Glutamatergic neuron (in vitro differentiated cells): ENCODE results near the gene BAIAP2L1. TPM values are rescaled to one million over a fixed set of nuclear protein-coding genes. Genes with fewer than 3 reads are reported as not detected.

Experiments used
- DNase-seq: peaks from one replicate; pipeline ENCODE4 v3.0.0; 2022
- H3K27ac Mint-ChIP-seq: one replicate; pipeline ENCODE4 v1.8.0; 2020; ENCODE audit warnings: mild to moderate bottlenecking, mixed read lengths, inconsistent platforms; ENCODE audit not compliant: unreplicated experiment
- H3K27me3 Mint-ChIP-seq: one replicate; pipeline ENCODE4 v1.8.0; 2020; ENCODE audit warnings: mild to moderate bottlenecking, moderate library complexity, mixed read lengths, inconsistent platforms; ENCODE audit not compliant: unreplicated experiment
- H3K36me3 Mint-ChIP-seq: one replicate; pipeline ENCODE4 v1.8.0; 2020; ENCODE audit warnings: mild to moderate bottlenecking, mixed read lengths, inconsistent platforms; ENCODE audit not compliant: unreplicated experiment
- H3K4me1 Mint-ChIP-seq: one replicate; pipeline ENCODE4 v1.8.0; 2020; ENCODE audit warnings: mild to moderate bottlenecking, low read depth, mixed read lengths, inconsistent platforms; ENCODE audit not compliant: unreplicated experiment
- H3K4me3 Mint-ChIP-seq: one replicate; pipeline ENCODE4 v1.8.0; 2020; ENCODE audit warnings: mild to moderate bottlenecking, mixed read lengths, inconsistent platforms; ENCODE audit not compliant: unreplicated experiment
- H3K9me3 Mint-ChIP-seq: one replicate; pipeline ENCODE4 v1.8.0; 2020; ENCODE audit warnings: mild to moderate bottlenecking, moderate library complexity, mixed read lengths, inconsistent platforms; ENCODE audit not compliant: unreplicated experiment
- CTCF ChIP-seq: fragments of 200-600 bp; sonication (generic); IDR thresholded peaks from one replicate; pipeline ENCODE4 v1.5.0; 2021; ENCODE audit not compliant: partially characterized antibody, unreplicated experiment
- total RNA-seq: library from RNA; stranded (reverse); fragmentation: NEBNext Ultra II Directional; extraction: Animal tissue kit (Norgen Biotek cat#: 25700); gene quantifications from one replicate; pipeline ENCODE4 v1.2.1, GENCODE V29; 2021; ENCODE audit not compliant: unreplicated experiment

Gene BAIAP2L1
- total RNA-seq, 1 donor from 2014 or later: 0.66 TPM

- Mint-ChIP-seq H3K4me1 (peaks cover 2% of the 10 kb centered on the region), H3K9me3 (peaks cover 4% of the 10 kb centered on the region), H3K27ac (no peak overlapping the region), H3K36me3 (no peaks in the 10 kb centered on the region), H3K4me3 (no peak overlapping the region), H3K27me3 (no peaks in the 10 kb centered on the region)
- TF ChIP-seq CTCF: no peak
- no peak for DNase-seq
Observed at GRCh38 chr7:98352621-98353020, 48.3 kb downstream of the BAIAP2L1 start.

- peaks cover 2% of the 10 kb centered on the region for H3K4me1 Mint-ChIP-seq
- no peak for DNase-seq
- H3K27ac Mint-ChIP-seq: no peak overlapping the region
- no peak overlapping the region for H3K4me3 Mint-ChIP-seq
- TF ChIP-seq CTCF: no peak
- H3K27me3 Mint-ChIP-seq: no peaks in the 10 kb centered on the region
- no peaks in the 10 kb centered on the region for H3K36me3 Mint-ChIP-seq
- peaks cover 4% of the 10 kb centered on the region for H3K9me3 Mint-ChIP-seq
Observed at GRCh38 chr7:98351136-98351535, 49.8 kb downstream of the BAIAP2L1 start.

- Mint-ChIP-seq H3K36me3 (no peaks in the 10 kb centered on the region), H3K27ac (no peak overlapping the region), H3K4me1 (peaks cover 2% of the 10 kb centered on the region), H3K4me3 (no peak overlapping the region), H3K9me3 (peaks cover 4% of the 10 kb centered on the region), H3K27me3 (no peaks in the 10 kb centered on the region)
- TF ChIP-seq CTCF: no peak
- no peak for DNase-seq
Observed at GRCh38 chr7:98348726-98349474, 52.0 kb downstream of the BAIAP2L1 start.

GRCh38 chr7:98346515-98347069 lies 54.3 kb downstream of the BAIAP2L1 start:
- H3K27me3 Mint-ChIP-seq: no peaks in the 10 kb centered on the region
- no peaks in the 10 kb centered on the region for H3K4me1 Mint-ChIP-seq
- no peaks in the 10 kb centered on the region for H3K36me3 Mint-ChIP-seq
- TF ChIP-seq CTCF: no peak
- no peak overlapping the region for H3K4me3 Mint-ChIP-seq
- no peak for DNase-seq
- peaks cover 4% of the 10 kb centered on the region for H3K9me3 Mint-ChIP-seq
- no peak overlapping the region for H3K27ac Mint-ChIP-seq

GRCh38 chr7:98341106-98341505 lies 59.8 kb downstream of the BAIAP2L1 start:
- no peak for TF ChIP-seq CTCF
- Mint-ChIP-seq H3K4me1 (no peaks in the 10 kb centered on the region), H3K27me3 (no peaks in the 10 kb centered on the region), H3K4me3 (no peak overlapping the region), H3K27ac (no peak overlapping the region), H3K36me3 (peaks cover 8% of the 10 kb centered on the region), H3K9me3 (peaks cover 2% of the 10 kb centered on the region)
- no peak for DNase-seq
